Endothelial cell of umbilical vein (primary cell): Measurements from ENCODE around the gene ANAPC2. TPM values are rescaled to one million over a fixed set of nuclear protein-coding genes. Genes with fewer than 3 reads are reported as not detected.

Source experiments
- BruUV-seq: library from RNA; stranded (reverse); fragments of 400-500 nt; replicated peaks from 2 replicates; lab custom pipeline; 2021; lab: Mats Ljungman, UMichigan
- CTCF ChIA-PET: fragments of 300-600, 350-600 bp; sonication (Branson Sonifier 250); formaldehyde crosslinking; loops from one replicate; lab custom pipeline; 2021; ENCODE audit warnings: antibody characterized with exemption, inconsistent platforms; lab: Charles Lee
- POLR2A ChIA-PET: fragments of 300-600, 350-600 bp; sonication (Branson Sonifier 250); formaldehyde crosslinking; loops from one replicate; lab custom pipeline; 2021; ENCODE audit warnings: antibody characterized with exemption, inconsistent platforms; lab: Charles Lee
- DNase-seq: peaks from one replicate; pipeline ENCODE4 v3.0.0-alpha.2; 2011; ENCODE audit warnings: low read depth, low spot score
- FAIRE-seq: peaks from 2 replicates; lab custom pipeline; 2011; peaks lifted over from hg19 to GRCh38; lab: Jason Lieb, UNC
- H2AFZ ChIP-seq: 2 replicates; pipeline ENCODE4 v1.6.0; 2012; ENCODE audit warnings: low read depth, low read length, control low read depth, inconsistent platforms
- H3K27ac ChIP-seq: 2 replicates; pipeline ENCODE4 v1.5.1; 2011; ENCODE audit warnings: low read depth, mild to moderate bottlenecking, control low read depth, low read length, moderate library complexity; ENCODE audit not compliant: insufficient read depth
- H3K27me3 ChIP-seq, 2 experiments: 2 replicates each; pipeline versions ENCODE4 v1.6.0 to v1.6.1; 2011; ENCODE audit warnings: low read length in 2 of 2, mixed read lengths in 1 of 2; ENCODE audit not compliant: control insufficient read depth in 2 of 2, insufficient read depth in 2 of 2
- H3K36me3 ChIP-seq, 2 experiments: 2 replicates in 1 of 2; 3 replicates in 1 of 2; pipeline ENCODE4 v1.5.1; 2011; ENCODE audit warnings: low read length in 2 of 2, mild to moderate bottlenecking in 1 of 2, moderate library complexity in 1 of 2; ENCODE audit not compliant: control insufficient read depth in 2 of 2, insufficient read depth in 2 of 2; ENCODE audit errors: extremely low read depth in 1 of 2
- H3K4me1 ChIP-seq: 3 replicates; pipeline ENCODE4 v1.5.1; 2011; ENCODE audit warnings: mild to moderate bottlenecking, low read length; ENCODE audit not compliant: control insufficient read depth, insufficient read depth; ENCODE audit errors: extremely low read depth
- H3K4me2 ChIP-seq: 2 replicates; pipeline ENCODE4 v1.6.1; 2011; ENCODE audit warnings: low read length, control low read depth, mixed read lengths; ENCODE audit not compliant: insufficient read depth
- H3K4me3 ChIP-seq, 3 experiments: fragments of 200-600 bp in 1 of 3; sonication (generic), shearing (Covaris generic) in 1 of 3; replicated peaks in 1 of 3; 2 replicates each; pipeline ENCODE4 v1.5.1; 2011 to 2016; ENCODE audit warnings: control low read depth in 3 of 3, low read length in 3 of 3, mild to moderate bottlenecking in 2 of 3, inconsistent platforms in 1 of 3, low read depth in 1 of 3, moderate library complexity in 1 of 3; ENCODE audit not compliant: insufficient read depth in 1 of 3
- H3K79me2 ChIP-seq: 2 replicates; pipeline ENCODE4 v1.6.0; 2012; ENCODE audit warnings: low read length, inconsistent platforms; ENCODE audit not compliant: control insufficient read depth, insufficient read depth
- H3K9ac ChIP-seq: replicated peaks from 2 replicates; pipeline ENCODE3; 2011; ENCODE audit warnings: low read length, control low read depth; ENCODE audit not compliant: insufficient read depth; ENCODE audit errors: extremely low read depth
- H3K9me1 ChIP-seq: replicated peaks from 3 replicates; pipeline ENCODE4 v1.6.0; 2011; ENCODE audit warnings: mild to moderate bottlenecking, low read length; ENCODE audit not compliant: control insufficient read depth, insufficient read depth; ENCODE audit errors: extremely low read depth
- H3K9me3 ChIP-seq: replicated peaks from 2 replicates; pipeline ENCODE4 v1.5.1; 2012; ENCODE audit warnings: low read length, inconsistent platforms; ENCODE audit not compliant: control insufficient read depth, insufficient read depth
- H4K20me1 ChIP-seq: replicated peaks from 2 replicates; pipeline ENCODE3; 2011; ENCODE audit warnings: mild to moderate bottlenecking, low read length; ENCODE audit not compliant: control insufficient read depth, insufficient read depth; ENCODE audit errors: extremely low read depth
- CTCF ChIP-seq, 2 donors: IDR thresholded peaks; 1 replicate in 1 of 2; 2 replicates in 1 of 2; pipeline ENCODE4 v1.5.1; 2011; ENCODE audit warnings: low read length in 2 of 2, mild to moderate bottlenecking in 2 of 2, moderate library complexity in 2 of 2, control low read depth in 1 of 2, inconsistent platforms in 1 of 2, low read depth in 1 of 2; ENCODE audit not compliant: insufficient read depth in 1 of 2; ENCODE audit errors: extremely low read depth in 1 of 2
- EZH2 ChIP-seq: IDR thresholded peaks from 2 replicates; pipeline ENCODE4 v1.6.1; 2012; ENCODE audit warnings: borderline replicate concordance, low read depth, mild to moderate bottlenecking, moderate library complexity, low read length, inconsistent platforms; ENCODE audit not compliant: severe bottlenecking
- FOS ChIP-seq: IDR thresholded peaks from 2 replicates; pipeline ENCODE4 v1.6.1; 2011; ENCODE audit warnings: mild to moderate bottlenecking, low read length, moderate library complexity, borderline replicate concordance; ENCODE audit not compliant: insufficient read depth
- GATA2 ChIP-seq: IDR thresholded peaks from 2 replicates; pipeline ENCODE4 v1.7.0; 2011; ENCODE audit warnings: low read depth, mild to moderate bottlenecking, moderate library complexity, mixed read lengths, low read length; ENCODE audit not compliant: insufficient read length, insufficient read depth
- JUN ChIP-seq: IDR thresholded peaks from 2 replicates; pipeline ENCODE4 v1.6.1; 2011; ENCODE audit warnings: borderline replicate concordance, low read depth; ENCODE audit not compliant: insufficient read length, insufficient read depth
- MAX ChIP-seq: IDR thresholded peaks from 2 replicates; pipeline ENCODE4 v1.6.1; 2011; ENCODE audit not compliant: insufficient read depth, insufficient read length
- MYC ChIP-seq: IDR thresholded peaks from one replicate; pipeline ENCODE4 v1.6.1; 2011; ENCODE audit warnings: mild to moderate bottlenecking, low read depth, low read length
- POLR2A ChIP-seq: IDR thresholded peaks from 2 replicates; pipeline ENCODE4 v1.6.1; 2012; ENCODE audit warnings: low read depth, mild to moderate bottlenecking, control low read depth, low read length
- POLR2AphosphoS5 ChIP-seq: IDR thresholded peaks from 2 replicates; pipeline ENCODE4 v1.6.1; 2012; ENCODE audit warnings: low read depth, mild to moderate bottlenecking, control low read depth, low read length, moderate library complexity; ENCODE audit not compliant: insufficient read depth
- dilution Hi-C: fragments of 300-500 bp; cut with MboI; formaldehyde crosslinking; loops from one replicate; pipeline ENCODE4 v1.15.0; 2019; ENCODE audit warnings: low sequenced_read_pairs; ENCODE audit not compliant: extremely low pct_ligation_motif_present
- intact Hi-C: fragments of 100-400 bp; cut with micrococcal nuclease; formaldehyde crosslinking; loops from one replicate; pipeline ENCODE4 v1.10.0; 2022
- polyA plus RNA-seq, 4 experiments: library from polyadenylated mRNA; depleted of rRNA in 3 of 4; stranded (reverse) in 3 of 4; unstranded in 1 of 4; fragments of >200 nt; gene quantifications; 2 replicates each; pipeline versions ENCODE4 v1.2.1 to v1.2.3, GENCODE V29; 2011 to 2012; ENCODE audit warnings: missing spikeins in 1 of 4
- total RNA-seq: library from RNA; stranded (reverse); gene quantifications from 2 replicates; pipeline ENCODE4 v1.2.3, GENCODE V29; 2021

Gene ANAPC2
- total and polyA plus RNA-seq, 2 donors (not counting 3 experiments of a cell fraction or from before 2014, with no cell fraction given), result 44.8 to 69.2 TPM

- POLR2A ChIA-PET, result no interaction called here
- DNase-seq (no peak), FAIRE-seq (no peak)
- CTCF ChIA-PET, result interaction anchor here (1.0 kb wide), 1 partner anchor 44 kb away, joined by 4 read pairs; no protein-coding TSS in a partner anchor
- no peak overlapping the region for H3K4me2 ChIP-seq
- no peaks in the 10 kb centered on the region for H4K20me1 ChIP-seq
- H3K9me3 ChIP-seq, result no peaks in the 10 kb centered on the region
- H3K27ac ChIP-seq, result no peak overlapping the region
- intact Hi-C loops (no loop called here), dilution Hi-C loops (no loop called here)
- H3K36me3 ChIP-seq, result peaks cover 0 to 14% of the 10 kb centered on the region in 2 experiments
- no peaks in the 10 kb centered on the region for H3K9me1 ChIP-seq
- H3K4me3 ChIP-seq, result no peak overlapping the region
- TF ChIP-seq GATA2, result no peak
- TF ChIP-seq EZH2, result no peak
- no peak for TF ChIP-seq MYC
- no peak for TF ChIP-seq POLR2A
- no peak for TF ChIP-seq FOS
- no peak for TF ChIP-seq POLR2AphosphoS5
- TF ChIP-seq MAX, result no peak
- no peak for TF ChIP-seq JUN
- TF ChIP-seq CTCF (IDR thresholded peaks at IDR 0.05; ENCODE audit: extremely low read depth in 1 of 2, insufficient read depth in 1 of 2, low read depth in 1 of 2, low read length in 2 of 2), result no peak
- peaks cover 19% of the 10 kb centered on the region for H3K79me2 ChIP-seq
- BruUV-seq, result no TSS peak
- H2AFZ ChIP-seq, result no peak overlapping the region
- no peak overlapping the region for H3K9ac ChIP-seq
- H3K27me3 ChIP-seq, result no peaks in the 10 kb centered on the region
- H3K4me1 ChIP-seq, result peaks cover 13% of the 10 kb centered on the region
Observed at GRCh38 chr9:137192448-137192780, 4.1 kb upstream of the ANAPC2 start.
